Suprapubic skin (tissue), 4 donors: Measurements from ENCODE around the gene CELF4. TPM values are rescaled to one million over a fixed set of nuclear protein-coding genes. Genes with fewer than 3 reads are reported as not detected.

Experiments used
- DNase-seq, 2 donors: peaks; one replicate each; pipeline ENCODE4 v3.0.0-alpha.2; 2019; ENCODE audit warnings: low spot score in 2 of 2
- H3K27ac ChIP-seq: fragments of 200-600 bp; sonication (generic); one replicate; pipeline ENCODE4 v1.5.1; 2019
- H3K27me3 ChIP-seq: fragments of 200-600 bp; sonication (generic); one replicate; pipeline ENCODE4 v1.5.1; 2019
- H3K36me3 ChIP-seq: fragments of 200-600 bp; sonication (generic); one replicate; pipeline ENCODE4 v1.5.1; 2019
- H3K4me1 ChIP-seq: fragments of 200-600 bp; sonication (generic); one replicate; pipeline ENCODE4 v1.5.1; 2019
- H3K4me3 ChIP-seq: fragments of 200-600 bp; sonication (generic); one replicate; pipeline ENCODE4 v1.5.1; 2019; ENCODE audit warnings: mild to moderate bottlenecking
- H3K9me3 ChIP-seq: fragments of 200-600 bp; sonication (generic); one replicate; pipeline ENCODE4 v1.5.1; 2019
- CTCF ChIP-seq, 2 donors: fragments of 200-600 bp in 1 of 2; fragments of 450-650 bp in 1 of 2; sonication (generic) in 1 of 2; IDR thresholded peaks; one replicate each; pipeline ENCODE4 v1.5.1; 2016 to 2019; ENCODE audit warnings: antibody characterized with exemption in 2 of 2, mild to moderate bottlenecking in 1 of 2, moderate library complexity in 1 of 2
- EP300 ChIP-seq: sonication (generic); formaldehyde crosslinking; IDR thresholded peaks from one replicate; pipeline ENCODE4 v1.6.1; 2017; ENCODE audit warnings: antibody characterized with exemption
- POLR2A ChIP-seq, 2 donors: fragments of 450-650 bp; IDR thresholded peaks; one replicate each; pipeline ENCODE4 v1.6.1; 2017; ENCODE audit warnings: antibody characterized with exemption in 2 of 2, mild to moderate bottlenecking in 2 of 2, moderate library complexity in 2 of 2
- POLR2AphosphoS5 ChIP-seq, 3 donors: sonication (generic); formaldehyde crosslinking; IDR thresholded peaks; one replicate each; pipeline ENCODE4 v1.6.1; 2017; ENCODE audit warnings: antibody characterized with exemption in 3 of 3
- WGBS: methylation state at CpG from one replicate; pipeline ENCODE4 v1.1.5; 2018; 5-methylcytosine and 5-hydroxymethylcytosine counted together
- total RNA-seq, 4 donors: library from RNA; depleted of rRNA; stranded (reverse); fragments of >200 nt; gene quantifications; one replicate each; pipeline ENCODE4 v1.1.0, GENCODE V29; 2016

CELF4 gene
- total RNA-seq, 4 donors from 2014 or later, result not detected

- H3K27me3 ChIP-seq, result peaks cover 4% of the 10 kb centered on the region
- no peak for DNase-seq
- peaks cover 25% of the 10 kb centered on the region for H3K4me1 ChIP-seq
- no peaks in the 10 kb centered on the region for H3K36me3 ChIP-seq
- TF ChIP-seq POLR2AphosphoS5 (IDR thresholded peaks at IDR 0.05) (no peak), CTCF (IDR thresholded peaks at IDR 0.05) (peak in 1 of 2 donors; percentile 39), EP300 (no peak)
- no peak overlapping the region for H3K27ac ChIP-seq
- 9% methylated on average over 14 of the region's 14 CpGs for WGBS
- no peak overlapping the region for H3K4me3 ChIP-seq
- H3K9me3 ChIP-seq, result no peaks in the 10 kb centered on the region
Measured at GRCh38 chr18:37578886-37579513, 13.4 kb upstream of the CELF4 start.

DNA sequence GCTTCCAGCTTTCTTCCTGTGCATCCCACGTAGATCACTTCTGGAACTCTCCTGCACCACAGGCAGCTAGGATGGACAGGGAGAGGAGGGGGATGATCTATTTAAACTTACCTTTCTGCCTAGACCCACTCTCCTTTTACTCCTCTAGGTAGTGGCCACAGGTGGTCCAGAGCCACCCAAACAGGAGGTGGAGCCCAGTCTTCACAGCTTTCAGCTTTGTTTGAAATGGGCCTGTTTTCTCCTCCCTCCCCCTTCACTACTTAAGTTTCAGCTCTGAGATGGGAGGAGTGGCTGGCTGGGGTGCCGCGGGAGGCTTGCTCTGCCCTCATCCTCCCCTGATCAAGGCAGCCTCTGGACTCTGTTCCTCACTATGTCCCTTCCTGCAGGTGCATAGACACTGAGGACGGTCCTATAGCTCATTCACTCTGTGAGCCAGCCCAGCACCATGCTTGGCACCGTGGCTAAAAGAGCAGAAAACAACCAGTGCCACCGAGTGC lies 12.6 kb upstream of the CELF4 start:
- no peaks in the 10 kb centered on the region for H3K9me3 ChIP-seq
- H3K4me1 ChIP-seq, result peaks cover 25% of the 10 kb centered on the region
- peaks cover 4% of the 10 kb centered on the region for H3K27me3 ChIP-seq
- no peak for DNase-seq
- TF ChIP-seq POLR2AphosphoS5 (IDR thresholded peaks at IDR 0.05), result no peak
- TF ChIP-seq POLR2A (IDR thresholded peaks at IDR 0.05), result no peak
- TF ChIP-seq CTCF (IDR thresholded peaks at IDR 0.05), result no peak
- TF ChIP-seq EP300, result no peak
- H3K27ac ChIP-seq, result no peak overlapping the region
- H3K36me3 ChIP-seq, result no peaks in the 10 kb centered on the region
- 18% methylated on average over 6 of the region's 6 CpGs for WGBS
- H3K4me3 ChIP-seq, result no peak overlapping the region

- no peaks in the 10 kb centered on the region for H3K36me3 ChIP-seq
- WGBS, result 35% methylated on average over 7 of the region's 7 CpGs
- no peak for TF ChIP-seq EP300
- TF ChIP-seq POLR2AphosphoS5 (IDR thresholded peaks at IDR 0.05), result no peak
- TF ChIP-seq CTCF (IDR thresholded peaks at IDR 0.05), result no peak
- TF ChIP-seq POLR2A (IDR thresholded peaks at IDR 0.05), result no peak
- peaks cover 4% of the 10 kb centered on the region for H3K27me3 ChIP-seq
- no peaks in the 10 kb centered on the region for H3K9me3 ChIP-seq
- H3K4me1 ChIP-seq, result peaks cover 25% of the 10 kb centered on the region
- no peak overlapping the region for H3K27ac ChIP-seq
- DNase-seq, result no peak
- H3K4me3 ChIP-seq, result no peak overlapping the region
Measured at GRCh38 chr18:37577051-37577611, 11.5 kb upstream of the CELF4 start.

DNA sequence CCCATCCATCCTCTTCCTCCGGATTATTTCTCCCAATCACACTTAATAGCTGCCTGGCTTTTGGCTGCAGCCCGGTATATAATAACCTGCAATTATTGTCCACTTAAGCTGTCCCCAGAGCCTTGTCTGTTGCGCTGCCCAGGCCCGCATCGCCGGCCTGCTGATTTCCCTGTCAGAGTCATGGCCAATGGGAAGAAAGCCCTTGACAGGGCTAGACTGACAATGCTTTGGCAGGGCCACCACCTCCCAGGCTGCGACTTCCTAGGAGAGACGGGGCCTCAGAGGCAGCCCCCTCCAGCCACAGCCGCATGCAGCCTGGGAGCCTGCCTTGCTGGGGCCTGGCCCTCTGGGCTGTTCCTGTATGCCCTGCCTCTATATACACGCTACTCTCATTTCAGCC lies 10.0 kb upstream of the CELF4 start:
- Histone ChIP-seq H3K4me3 (no peak overlapping the region), H3K27ac (no peak overlapping the region), H3K4me1 (peaks cover 25% of the 10 kb centered on the region), H3K36me3 (no peaks in the 10 kb centered on the region), H3K9me3 (no peaks in the 10 kb centered on the region), H3K27me3 (peaks cover 11% of the 10 kb centered on the region)
- 91% methylated on average over 6 of the region's 10 CpGs for WGBS
- DNase-seq, result peak in 1 of 2 donors; percentile 69
- no peak for TF ChIP-seq POLR2A (IDR thresholded peaks at IDR 0.05)
- TF ChIP-seq CTCF (IDR thresholded peaks at IDR 0.05), result no peak
- TF ChIP-seq EP300, result no peak
- no peak for TF ChIP-seq POLR2AphosphoS5 (IDR thresholded peaks at IDR 0.05)

DNA sequence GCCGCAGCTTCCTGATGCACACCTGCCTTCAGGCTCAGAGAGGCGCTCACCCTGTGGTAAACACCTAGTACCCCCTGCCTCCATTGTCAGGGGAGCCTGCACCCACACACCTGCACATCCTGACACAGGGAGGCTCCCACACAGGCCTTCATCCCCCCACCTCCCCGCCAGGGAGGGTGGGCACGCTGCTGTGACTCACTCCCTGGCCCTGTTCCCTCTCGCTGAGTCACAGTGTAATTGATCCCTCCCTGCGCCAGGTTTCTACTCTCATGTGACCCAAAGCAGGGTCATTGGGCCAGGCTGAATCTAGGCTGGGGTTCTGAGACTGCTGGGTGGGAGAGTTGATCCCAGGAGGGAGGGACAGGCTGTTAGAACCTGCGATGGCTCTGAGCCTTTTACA lies 8.5 kb upstream of the CELF4 start:
- DNase-seq, result peak in 1 of 2 donors; percentile 44
- TF ChIP-seq POLR2AphosphoS5 (IDR thresholded peaks at IDR 0.05) (no peak), POLR2A (IDR thresholded peaks at IDR 0.05) (no peak), CTCF (IDR thresholded peaks at IDR 0.05) (no peak), EP300 (no peak)
- Histone ChIP-seq H3K4me1 (peaks cover 20% of the 10 kb centered on the region), H3K27ac (no peak overlapping the region), H3K36me3 (no peaks in the 10 kb centered on the region), H3K4me3 (no peak overlapping the region), H3K27me3 (peaks cover 26% of the 10 kb centered on the region), H3K9me3 (no peaks in the 10 kb centered on the region)
- WGBS, result 65% methylated on average over 4 of the region's 7 CpGs
